ENCODE measurements around the gene IRS2. TPM values are rescaled to one million over a fixed set of nuclear protein-coding genes. Genes with fewer than 3 reads are reported as not detected.

IRS2 gene
- total RNA-seq, 1 experiment from 2014 or later = 0.40 TPM

DNA sequence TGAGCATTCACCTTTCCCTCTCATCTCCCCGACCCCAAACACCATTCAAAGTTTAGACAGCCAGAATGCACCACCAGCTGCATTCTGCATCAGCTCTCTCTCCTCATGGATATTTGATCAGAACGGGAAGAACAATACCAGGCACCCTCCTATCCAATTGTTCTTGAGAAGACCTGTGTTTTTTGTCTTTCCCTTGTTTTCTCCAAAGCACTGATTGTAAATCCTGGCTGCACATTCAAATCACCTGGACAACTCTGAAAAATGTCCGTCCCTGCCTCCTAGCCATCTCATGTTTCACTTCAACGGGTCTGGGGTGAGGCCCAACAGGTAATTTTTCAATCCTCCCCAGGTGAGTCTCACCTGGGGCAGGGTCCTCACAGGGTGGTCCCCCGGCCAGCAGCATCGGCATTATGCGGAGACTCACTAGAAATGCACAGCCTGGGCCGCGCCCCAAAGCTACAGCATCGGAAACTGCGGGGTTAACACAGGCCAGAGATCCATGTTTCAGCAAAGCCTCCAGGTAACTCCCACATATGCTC is 5.5 kb downstream of the IRS2 start:
- no peak for DNase-seq (ENCODE audit: low read depth)

DNA sequence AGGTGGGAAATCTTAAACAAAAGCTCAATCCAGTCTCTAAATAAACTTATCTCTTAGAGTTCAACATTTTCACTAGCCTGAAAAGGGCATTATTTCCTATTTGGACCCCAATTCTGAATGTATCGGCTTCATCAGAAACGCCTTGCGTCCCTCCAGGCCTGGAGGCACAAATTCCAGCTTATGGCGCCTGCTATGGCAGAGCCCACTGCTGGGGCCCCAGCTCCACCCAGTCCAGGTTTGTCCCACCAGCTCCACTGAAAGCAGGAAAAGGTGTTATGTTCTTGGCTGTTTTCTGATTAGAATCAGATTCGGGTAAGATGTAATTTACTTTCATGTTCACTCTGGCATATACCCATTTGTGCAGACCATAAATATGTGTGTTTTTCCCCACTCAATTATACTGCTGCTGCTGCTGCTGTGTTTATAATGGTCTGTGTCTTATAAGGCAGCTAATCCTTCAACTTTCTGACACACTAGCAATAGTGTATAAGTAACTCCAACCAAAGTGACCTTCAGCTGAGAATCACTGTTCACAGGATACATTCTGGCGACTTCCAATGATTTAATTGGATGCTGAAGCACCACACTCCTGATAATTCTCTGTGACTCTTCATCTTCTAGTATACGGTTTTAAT is 6.4 kb downstream of the IRS2 start:
- DNase-seq (ENCODE audit: low read depth) = no peak

DNA sequence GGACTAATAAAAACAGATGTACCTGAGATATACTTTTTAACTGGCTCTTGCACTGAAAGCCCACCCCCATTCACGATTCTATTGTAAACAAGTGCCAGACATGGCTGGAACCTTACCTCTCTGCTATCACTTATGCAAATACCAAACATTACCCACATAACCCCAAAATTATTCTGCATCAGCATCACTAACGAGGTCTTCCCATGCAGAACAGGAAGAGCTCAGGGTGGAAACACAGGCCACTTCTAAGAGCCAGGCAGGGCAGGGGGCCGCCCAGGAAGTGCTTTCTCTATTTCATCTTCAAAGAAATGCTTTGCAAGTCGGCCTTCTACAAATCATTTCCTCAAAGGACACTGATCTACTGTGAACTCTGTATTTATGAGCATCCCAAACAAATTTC is 7.3 kb downstream of the IRS2 start:
- DNase-seq (ENCODE audit: low read depth) = no peak

DNA sequence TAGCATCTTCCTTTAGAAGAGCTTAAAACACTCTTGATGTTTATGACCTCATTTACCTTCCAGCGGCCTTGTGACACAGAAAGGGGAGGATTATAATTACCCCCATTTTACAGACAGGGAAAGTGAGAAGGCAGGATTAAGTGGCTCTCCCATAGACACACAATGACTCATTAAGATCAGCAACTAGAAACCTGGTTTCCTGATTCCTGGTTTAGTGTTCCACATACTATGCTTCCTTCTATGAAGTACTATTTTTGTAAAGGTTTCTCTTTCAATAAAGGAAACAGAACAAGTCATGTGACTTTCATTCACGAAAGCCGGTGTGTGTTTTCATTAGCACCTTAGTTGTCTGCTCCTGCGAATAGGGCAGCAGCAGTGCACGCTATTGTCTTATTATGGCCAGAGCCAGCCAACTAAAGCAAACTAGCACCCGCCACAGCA is 8.3 kb downstream of the IRS2 start:
- peak; percentile 39 for DNase-seq (ENCODE audit: low read depth)

GRCh38 chr13:109776575-109776974 is 9.8 kb downstream of the IRS2 start:
- DNase-seq (ENCODE audit: low read depth) = no peak

GRCh38 chr13:109773786-109774185 is 12.6 kb downstream of the IRS2 start:
- DNase-seq (ENCODE audit: low read depth) = no peak

DNA sequence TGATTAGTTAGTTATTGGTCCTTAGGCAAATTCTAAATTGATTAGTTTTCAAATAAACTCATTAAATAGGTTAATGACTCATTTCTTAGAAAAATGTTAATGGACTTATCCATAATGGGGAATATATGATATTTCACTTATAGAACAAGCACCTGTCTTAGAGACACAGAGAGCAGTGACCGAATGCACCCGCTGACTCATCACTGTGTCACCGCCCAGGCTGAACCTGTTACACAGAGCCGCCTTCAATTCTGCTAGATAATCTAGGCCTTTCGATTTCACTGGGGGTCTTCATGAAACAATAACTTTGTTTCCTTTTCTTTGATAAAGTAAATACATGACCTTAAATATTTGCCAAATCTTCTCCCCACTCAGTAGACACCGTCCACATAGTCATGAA is 13.1 kb downstream of the IRS2 start:
- DNase-seq (ENCODE audit: low read depth) = peak; percentile 52

GRCh38 chr13:109771926-109772325 is 14.5 kb downstream of the IRS2 start:
- no peak for DNase-seq (ENCODE audit: low read depth)

GRCh38 chr13:109770436-109770835 is 15.9 kb downstream of the IRS2 start:
- DNase-seq (ENCODE audit: low read depth) = no peak

GRCh38 chr13:109769921-109770320 is 16.5 kb downstream of the IRS2 start:
- DNase-seq (ENCODE audit: low read depth) = no peak

DNA sequence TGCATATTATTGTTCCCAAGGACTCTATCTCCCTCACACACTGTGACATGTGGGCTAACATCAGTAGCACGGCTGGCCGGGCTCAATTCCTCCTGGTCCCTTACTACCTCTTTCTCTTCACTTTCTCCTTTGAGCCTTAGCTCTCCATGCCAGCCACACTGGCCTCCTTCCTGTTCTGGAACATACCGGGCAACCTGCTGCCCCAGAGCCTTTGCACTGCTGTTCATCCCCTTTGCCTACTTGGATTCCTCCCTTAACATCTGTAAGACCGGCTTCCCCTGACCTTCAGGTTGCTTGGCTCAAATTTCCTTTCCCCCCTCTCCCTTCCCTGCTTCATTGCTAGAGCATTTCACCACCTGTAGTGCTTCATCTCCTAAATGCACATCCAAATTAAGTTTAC is 17.1 kb downstream of the IRS2 start:
- no peak for DNase-seq (ENCODE audit: low read depth)

DNA sequence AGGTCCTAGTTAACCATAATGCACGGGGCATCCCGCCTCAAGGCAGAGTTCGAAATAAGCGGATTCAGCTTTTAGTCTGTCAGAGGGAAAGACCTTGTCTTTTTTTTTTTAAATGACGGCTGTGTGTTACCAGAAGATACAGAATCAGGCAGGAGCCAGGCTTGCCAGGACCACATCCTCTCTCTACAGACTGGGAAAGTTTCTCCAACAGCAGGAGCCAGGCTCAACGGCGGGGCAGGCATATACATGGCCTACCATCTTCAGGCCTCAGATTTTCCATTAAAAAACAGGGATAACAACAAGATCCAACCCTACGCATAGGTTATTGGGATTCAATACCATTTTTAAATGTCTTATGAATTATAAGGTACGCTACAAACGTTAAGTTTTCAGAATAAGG is 17.8 kb downstream of the IRS2 start:
- DNase-seq (ENCODE audit: low read depth) = no peak

DNA sequence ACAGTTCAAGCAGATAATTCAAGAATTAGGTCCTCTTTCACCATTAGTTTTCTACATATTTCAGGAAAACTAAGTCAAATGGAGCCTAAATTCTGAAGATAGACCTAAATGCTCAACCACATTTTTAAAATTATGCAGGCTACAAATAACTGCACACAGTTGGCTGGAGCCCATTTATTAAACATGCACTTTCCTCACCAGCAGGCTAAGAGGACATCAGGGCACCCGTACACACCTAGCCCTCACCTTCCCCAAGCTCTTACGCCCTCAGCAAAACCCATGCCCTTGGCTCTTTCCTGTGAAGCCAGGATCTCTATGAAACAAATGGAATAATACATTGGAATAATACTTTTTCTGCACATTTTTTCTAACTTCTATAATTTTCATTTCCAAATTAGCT is 18.2 kb downstream of the IRS2 start:
- DNase-seq (ENCODE audit: low read depth) = no peak

- DNase-seq (ENCODE audit: low read depth) = no peak
Observed at GRCh38 chr13:109767023-109767422, 19.4 kb downstream of the IRS2 start.

- peak; percentile 55 for DNase-seq (ENCODE audit: low read depth)
Observed at GRCh38 chr13:109764470-109765291, 21.7 kb downstream of the IRS2 start.

DNA sequence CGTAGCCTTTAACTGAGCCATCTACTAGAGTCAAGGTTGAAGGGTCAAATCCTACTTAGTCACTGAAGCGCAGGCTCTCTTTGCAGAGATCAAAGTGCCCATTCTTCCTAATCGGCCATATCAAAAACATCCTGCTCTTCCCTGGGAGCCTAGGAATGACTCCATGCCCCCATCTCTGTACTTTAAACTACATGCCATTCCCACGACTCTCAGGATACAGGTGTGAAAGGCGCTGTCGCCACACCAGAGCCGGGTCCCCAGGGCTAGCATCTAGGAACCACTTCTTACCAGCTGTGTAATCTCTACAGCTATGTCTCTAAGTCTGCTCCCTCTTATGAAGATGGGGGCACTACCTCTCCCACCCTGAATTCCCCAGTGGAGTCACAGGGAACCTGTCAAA is 22.3 kb downstream of the IRS2 start:
- no peak for DNase-seq (ENCODE audit: low read depth)

DNA sequence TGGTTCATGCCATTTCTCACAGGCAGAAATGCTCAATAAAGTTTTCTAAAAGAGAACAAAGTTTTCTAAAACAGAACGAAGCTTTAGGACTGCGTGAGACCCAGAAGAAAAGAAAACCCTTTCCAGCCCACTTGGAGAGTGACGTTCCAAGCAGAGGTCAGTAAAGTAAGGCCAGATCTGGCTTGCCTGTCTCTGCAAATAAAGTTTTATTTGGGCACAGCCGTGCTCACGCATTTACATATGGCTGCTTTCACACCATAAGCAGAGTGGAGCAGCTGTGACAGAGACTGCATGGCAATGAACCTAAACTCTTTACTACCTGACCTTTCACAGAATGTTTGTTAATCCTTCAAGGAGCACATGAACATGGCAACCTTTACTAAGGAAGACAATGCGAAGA is 23.6 kb downstream of the IRS2 start:
- DNase-seq (ENCODE audit: low read depth) = no peak

DNA sequence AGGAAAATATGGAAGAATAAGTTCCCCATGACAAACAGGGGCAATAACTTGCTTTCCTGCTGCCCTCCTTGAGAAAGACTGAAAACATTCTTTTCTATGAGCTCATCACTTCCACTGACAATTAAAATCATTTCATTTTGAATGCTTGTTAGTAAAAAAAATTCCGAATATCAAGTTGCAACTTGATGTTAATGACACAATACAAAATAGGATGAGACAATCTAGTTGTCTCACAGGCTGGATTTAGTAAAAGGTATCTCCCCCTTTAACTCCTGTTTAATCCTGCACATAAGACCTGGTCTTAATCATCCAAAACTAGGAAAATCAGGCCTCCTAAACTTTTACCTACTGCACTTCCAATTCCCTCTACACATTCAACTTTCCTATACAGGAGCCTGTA is 24.7 kb downstream of the IRS2 start:
- no peak for DNase-seq (ENCODE audit: low read depth)

DNA sequence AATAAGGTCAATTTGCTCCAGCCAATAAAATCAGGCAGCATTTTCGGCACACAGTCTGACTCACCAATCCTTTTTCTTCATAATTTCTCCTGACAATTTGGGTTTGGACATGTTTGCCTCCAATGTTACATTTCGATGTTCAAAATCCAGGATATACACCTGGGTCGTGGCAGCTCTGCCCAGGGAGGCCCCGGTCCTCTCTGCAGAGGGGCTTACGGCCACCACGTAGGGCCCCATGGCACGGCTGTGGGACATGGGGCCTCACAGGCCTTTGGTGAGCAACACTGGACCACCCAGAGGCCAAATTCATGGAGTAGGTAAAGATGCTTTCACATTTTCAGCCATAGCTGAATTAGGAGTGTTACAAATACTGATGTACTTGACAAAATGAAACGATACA is 25.4 kb downstream of the IRS2 start:
- no peak for DNase-seq (ENCODE audit: low read depth)

GRCh38 chr13:109760402-109760801 is 26.0 kb downstream of the IRS2 start:
- DNase-seq (ENCODE audit: low read depth) = no peak

GRCh38 chr13:109759609-109760008 is 26.8 kb downstream of the IRS2 start:
- no peak for DNase-seq (ENCODE audit: low read depth)

GRCh38 chr13:109758937-109759480 is 27.4 kb downstream of the IRS2 start:
- no peak for DNase-seq (ENCODE audit: low read depth)

GRCh38 chr13:109756778-109757177 is 29.6 kb downstream of the IRS2 start:
- DNase-seq (ENCODE audit: low read depth) = no peak

Data from Daoy (cell line).